ENCODE results near the gene DOCK3. TPM values are rescaled to one million over a fixed set of nuclear protein-coding genes. Genes with fewer than 3 reads are reported as not detected.
"Not testable (repeated sequence)": the region's sequence is repeated elsewhere in the genome, so short reads cannot be mapped to it uniquely, and the experiment has no call there.

The DOCK3 gene
- total and polyA plus RNA-seq, 10 donors: 0.08 to 2.1 (median 0.44) TPM

- H3K36me3 ChIP-seq: no peaks in the 10 kb centered on the region
- no peaks in the 10 kb centered on the region for H3K4me1 ChIP-seq
- TF ChIP-seq, protein P1, sequence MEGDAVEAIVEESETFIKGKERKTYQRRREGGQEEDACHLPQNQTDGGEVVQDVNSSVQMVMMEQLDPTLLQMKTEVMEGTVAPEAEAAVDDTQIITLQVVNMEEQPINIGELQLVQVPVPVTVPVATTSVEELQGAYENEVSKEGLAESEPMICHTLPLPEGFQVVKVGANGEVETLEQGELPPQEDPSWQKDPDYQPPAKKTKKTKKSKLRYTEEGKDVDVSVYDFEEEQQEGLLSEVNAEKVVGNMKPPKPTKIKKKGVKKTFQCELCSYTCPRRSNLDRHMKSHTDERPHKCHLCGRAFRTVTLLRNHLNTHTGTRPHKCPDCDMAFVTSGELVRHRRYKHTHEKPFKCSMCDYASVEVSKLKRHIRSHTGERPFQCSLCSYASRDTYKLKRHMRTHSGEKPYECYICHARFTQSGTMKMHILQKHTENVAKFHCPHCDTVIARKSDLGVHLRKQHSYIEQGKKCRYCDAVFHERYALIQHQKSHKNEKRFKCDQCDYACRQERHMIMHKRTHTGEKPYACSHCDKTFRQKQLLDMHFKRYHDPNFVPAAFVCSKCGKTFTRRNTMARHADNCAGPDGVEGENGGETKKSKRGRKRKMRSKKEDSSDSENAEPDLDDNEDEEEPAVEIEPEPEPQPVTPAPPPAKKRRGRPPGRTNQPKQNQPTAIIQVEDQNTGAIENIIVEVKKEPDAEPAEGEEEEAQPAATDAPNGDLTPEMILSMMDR (IDR thresholded peaks at IDR 0.05 in 8 of 11, conservative IDR thresholded peaks at IDR 0.05 in 3 of 11): no peak
- intact Hi-C loops (cut with DNase I; ENCODE audit: low total_unique reads): no loop called here
- DNase-seq: no peak
- no peak overlapping the region for H3K27ac ChIP-seq
- no peak overlapping the region for H3K4me3 ChIP-seq
- H3K9me3 ChIP-seq: peaks cover 0 to 20% (median 10%) of the 10 kb centered on the region in 8 donors
- WGBS, 5 donors: 90 to 96% (median 95%) methylated on average over 5 of the region's 5 CpGs
- H3K27me3 ChIP-seq (replicated peaks in 1 of 7): no peaks in the 10 kb centered on the region
Observed at GRCh38 chr3:50759015-50759414, 84.3 kb downstream of the DOCK3 start.

- TF ChIP-seq, protein P1 (IDR thresholded peaks at IDR 0.05 in 8 of 11, conservative IDR thresholded peaks at IDR 0.05 in 3 of 11): no peak
- TF ChIP-seq POLR2AphosphoS5 (IDR thresholded peaks at IDR 0.05): no peak
- TF ChIP-seq POLR2A (IDR thresholded peaks at IDR 0.05): no peak
- H3K27ac ChIP-seq: no peak overlapping the region
Observed at GRCh38 chr3:50777680-50778079, 103.0 kb downstream of the DOCK3 start.

GRCh38 chr3:50781766-50782165, 107.0 kb downstream of the DOCK3 start:
- H3K27ac ChIP-seq; H3K4me1 ChIP-seq; H3K36me3 ChIP-seq; H3K4me3 ChIP-seq; H3K27me3 ChIP-seq (replicated peaks in 1 of 7); intact Hi-C loops (cut with DNase I; ENCODE audit: low total_unique reads); DNase-seq: not testable (repeated sequence)
- peaks cover 0 to 35% (median 26%) of the 10 kb centered on the region in 8 donors for H3K9me3 ChIP-seq
- 86 to 96% (median 92%) methylated on average over 3 of the region's 3 CpGs for WGBS, 5 donors

More at GRCh38 chr3:50777680-50778079, 103.0 kb downstream of the DOCK3 start:
- 70 to 83% (median 75%) methylated on average over 1 of the region's 1 CpG for WGBS, 5 donors
- no peak for DNase-seq
- peaks cover 0 to 12% (median 5%) of the 10 kb centered on the region in 8 donors for H3K9me3 ChIP-seq
- no peaks in the 10 kb centered on the region for H3K36me3 ChIP-seq
- intact Hi-C loops (cut with DNase I; ENCODE audit: low total_unique reads): no loop called here
- H3K4me3 ChIP-seq: no peak overlapping the region
- H3K4me1 ChIP-seq: no peaks in the 10 kb centered on the region
- peaks cover 0 to 4% (median 0%) of the 10 kb centered on the region in 7 donors for H3K27me3 ChIP-seq (replicated peaks in 1 of 7)

DNA sequence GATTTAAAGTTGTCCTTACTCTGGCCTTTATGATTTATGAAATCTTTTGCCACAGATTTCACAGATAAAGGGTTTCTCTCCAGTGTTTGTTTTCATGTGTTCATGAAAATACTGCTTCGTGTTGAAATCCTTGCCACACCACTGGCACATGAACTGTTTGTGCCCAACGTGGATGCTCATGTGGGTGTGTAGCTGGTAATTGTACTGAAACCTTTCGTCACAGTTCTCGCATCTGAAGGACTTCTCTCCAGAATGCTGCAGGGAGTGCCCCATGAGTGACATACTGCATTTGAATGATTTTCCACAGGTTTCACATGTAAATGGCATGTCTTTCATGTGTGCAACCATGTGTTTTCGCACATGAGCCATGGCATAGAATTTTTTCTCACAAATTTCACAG, 111.9 kb downstream of the DOCK3 start:
- H3K4me1 ChIP-seq: no peaks in the 10 kb centered on the region
- intact Hi-C loops (cut with DNase I; ENCODE audit: low total_unique reads): no loop called here
- peaks cover 0 to 32% (median 25%) of the 10 kb centered on the region in 8 donors for H3K9me3 ChIP-seq
- H3K27me3 ChIP-seq (replicated peaks in 1 of 7): no peaks in the 10 kb centered on the region
- no peak overlapping the region for H3K27ac ChIP-seq
- no peak for TF ChIP-seq POLR2AphosphoS5 (IDR thresholded peaks at IDR 0.05)
- TF ChIP-seq, protein P1 (IDR thresholded peaks at IDR 0.05 in 8 of 11, conservative IDR thresholded peaks at IDR 0.05 in 3 of 11): no peak
- no peak for TF ChIP-seq POLR2A (IDR thresholded peaks at IDR 0.05)
- no peak for DNase-seq
- no peaks in the 10 kb centered on the region for H3K36me3 ChIP-seq
- WGBS, 5 donors: 80 to 93% (median 86%) methylated on average over 5 of the region's 5 CpGs
- no peak overlapping the region for H3K4me3 ChIP-seq

- H3K27ac ChIP-seq; H3K36me3 ChIP-seq; DNase-seq; H3K27me3 ChIP-seq (replicated peaks in 1 of 7); intact Hi-C loops (cut with DNase I; ENCODE audit: low total_unique reads); H3K4me1 ChIP-seq; H3K9me3 ChIP-seq; H3K4me3 ChIP-seq: not testable (repeated sequence)
- WGBS, 5 donors: 88 to 96% (median 91%) methylated on average over 2 to 3 of the region's 3 CpGs
Observed at GRCh38 chr3:50790894-50791293, 116.2 kb downstream of the DOCK3 start.

All from spleen (tissue), 11 donors.